ENCODE data around the gene PTPRM.

- TF ChIP-seq CTCF (IDR thresholded peaks at IDR 0.05; ENCODE audit: low read depth, low read length) (no peak), POLR2A (IDR thresholded peaks at IDR 0.05; ENCODE audit: extremely low read depth, insufficient read length) (no peak)
- TF ChIP-seq, protein P1, sequence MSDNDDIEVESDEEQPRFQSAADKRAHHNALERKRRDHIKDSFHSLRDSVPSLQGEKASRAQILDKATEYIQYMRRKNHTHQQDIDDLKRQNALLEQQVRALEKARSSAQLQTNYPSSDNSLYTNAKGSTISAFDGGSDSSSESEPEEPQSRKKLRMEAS (IDR thresholded peaks at IDR 0.05; ENCODE audit: low read depth, low read length): no peak
Measured at GRCh38 chr18:8356001-8356400, 788.9 kb downstream of the PTPRM start.
